GM18505 (cell line): Measurements from ENCODE around the gene TBCC.

Experiments used
- ATAC-seq: cut with Tn5 transposase; IDR thresholded peaks from one replicate; pipeline ENCODE4 v1.9.1; 2021; ENCODE audit not compliant: unreplicated experiment
- POLR2A ChIP-seq: IDR thresholded peaks from 4 replicates; pipeline ENCODE4 v1.6.1; 2011; ENCODE audit warnings: borderline replicate concordance; ENCODE audit not compliant: insufficient read depth, insufficient read length; ENCODE audit errors: extremely low read depth

TBCC gene, protein sequence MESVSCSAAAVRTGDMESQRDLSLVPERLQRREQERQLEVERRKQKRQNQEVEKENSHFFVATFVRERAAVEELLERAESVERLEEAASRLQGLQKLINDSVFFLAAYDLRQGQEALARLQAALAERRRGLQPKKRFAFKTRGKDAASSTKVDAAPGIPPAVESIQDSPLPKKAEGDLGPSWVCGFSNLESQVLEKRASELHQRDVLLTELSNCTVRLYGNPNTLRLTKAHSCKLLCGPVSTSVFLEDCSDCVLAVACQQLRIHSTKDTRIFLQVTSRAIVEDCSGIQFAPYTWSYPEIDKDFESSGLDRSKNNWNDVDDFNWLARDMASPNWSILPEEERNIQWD

DNA sequence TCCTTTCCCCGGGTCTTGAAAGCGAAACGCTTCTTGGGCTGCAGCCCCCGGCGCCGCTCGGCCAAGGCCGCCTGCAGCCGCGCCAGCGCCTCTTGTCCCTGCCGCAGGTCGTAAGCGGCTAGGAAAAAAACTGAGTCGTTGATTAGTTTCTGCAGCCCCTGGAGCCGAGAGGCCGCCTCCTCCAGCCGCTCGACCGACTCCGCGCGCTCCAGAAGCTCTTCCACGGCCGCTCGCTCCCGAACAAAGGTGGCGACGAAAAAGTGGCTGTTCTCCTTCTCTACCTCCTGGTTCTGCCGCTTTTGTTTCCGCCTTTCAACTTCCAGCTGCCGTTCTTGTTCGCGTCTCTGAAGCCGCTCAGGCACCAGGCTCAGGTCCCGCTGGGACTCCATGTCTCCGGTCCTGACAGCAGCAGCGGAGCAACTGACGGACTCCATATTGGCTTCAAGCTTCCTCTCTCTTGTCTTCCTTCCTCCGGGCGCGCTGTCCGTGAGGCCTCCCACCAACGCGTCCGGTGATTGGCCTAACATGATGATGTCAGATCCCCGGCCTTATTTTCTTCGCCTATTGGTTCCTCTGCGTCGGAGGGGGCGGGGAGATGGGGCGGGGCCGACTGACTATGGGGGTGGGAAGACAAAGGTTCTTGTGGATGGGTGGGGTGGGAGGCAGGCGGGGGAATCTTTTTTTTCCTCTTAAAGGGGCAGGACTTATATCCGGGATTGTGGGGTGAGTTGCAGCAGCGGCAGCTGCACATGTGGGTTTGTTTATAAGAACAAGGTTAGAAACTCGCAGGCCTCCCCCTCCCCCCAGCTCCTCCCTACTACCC, at the start of gene TBCC:
TSS of gene TBCC (minus strand) at position 464 of the 823 bp plus-strand sequence. CDS start at position 434, 30 bp downstream.
- peak; percentile 98 for TF ChIP-seq POLR2A
- peak; percentile 74 for ATAC-seq

DNA sequence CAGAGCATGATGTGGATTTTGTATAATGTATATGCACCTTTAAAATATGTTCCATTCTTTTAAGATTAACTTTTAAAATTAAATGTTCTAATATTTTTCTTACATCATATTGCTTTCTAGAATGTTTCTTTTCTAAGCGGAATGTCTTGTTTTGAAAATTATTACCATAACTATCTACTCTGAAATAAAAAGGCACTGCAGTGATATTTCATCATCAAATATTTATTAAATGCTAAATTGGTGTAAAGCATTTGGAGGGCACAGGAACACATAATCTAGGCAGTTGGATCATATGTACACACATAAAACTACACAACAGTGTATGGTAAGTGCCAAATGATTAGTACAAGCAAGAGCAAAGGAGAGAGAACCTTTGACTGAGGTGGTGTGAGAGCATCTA, 49.7 kb upstream of the TBCC start:
- ATAC-seq, result no peak
- TF ChIP-seq POLR2A, result no peak

DNA sequence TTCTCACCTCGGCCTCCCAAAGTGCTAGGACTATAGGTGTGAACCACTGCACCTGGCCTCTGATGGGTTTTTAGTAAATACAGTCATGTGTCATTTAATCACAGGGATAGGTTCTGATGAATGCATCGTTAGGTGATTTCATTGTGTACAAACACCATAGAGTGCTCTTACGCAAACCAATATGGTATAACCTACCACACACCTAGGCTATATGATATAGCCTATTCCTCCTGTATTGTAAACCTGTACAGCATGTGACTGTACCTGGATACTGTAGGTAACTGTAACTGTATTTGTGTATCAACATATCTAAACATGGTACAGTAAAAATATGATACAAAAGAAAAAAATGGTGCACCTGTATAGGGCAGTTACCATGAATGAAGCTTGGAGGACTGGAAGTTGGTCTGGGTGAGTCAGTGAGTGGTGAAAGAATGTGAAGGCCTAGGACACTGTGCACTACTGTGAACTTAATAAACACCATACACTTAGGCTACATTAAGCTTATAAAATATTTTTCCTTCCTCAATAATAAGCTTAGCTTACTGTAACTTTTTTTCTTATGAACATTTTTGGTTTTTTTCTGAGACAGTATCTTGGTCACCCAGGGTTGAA, 45.9 kb upstream of the TBCC start:
- TF ChIP-seq POLR2A, result no peak
- no peak for ATAC-seq

DNA sequence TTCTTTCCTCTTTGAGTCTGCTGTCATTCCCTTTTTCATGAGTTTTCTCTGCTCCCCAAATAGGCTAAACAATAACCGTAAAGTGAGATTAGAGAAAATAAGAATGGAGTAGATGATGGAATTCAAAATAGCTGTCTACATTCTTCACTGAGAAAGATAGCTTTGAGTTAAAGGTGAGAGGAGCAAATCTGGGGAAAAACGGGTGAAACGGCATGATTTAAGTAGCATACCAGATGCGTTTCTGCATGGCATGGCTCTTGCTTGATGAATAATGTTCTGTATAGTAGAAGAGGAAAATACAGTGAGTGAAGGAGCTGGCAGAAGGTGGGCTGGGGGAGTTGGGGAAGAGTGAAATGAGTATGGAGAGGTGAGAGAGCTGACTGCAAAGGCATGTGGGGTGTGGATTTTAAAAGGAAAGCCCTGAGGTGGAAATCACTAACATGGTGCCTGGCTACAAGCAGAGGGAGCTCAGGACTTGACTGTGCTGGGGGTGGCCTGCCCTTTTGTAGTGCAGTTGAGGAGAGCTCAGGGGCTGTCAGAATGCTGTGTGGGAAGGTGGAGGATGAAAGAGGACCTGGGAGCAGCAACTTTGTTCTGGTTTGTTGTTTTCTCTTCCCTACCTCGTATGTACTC, 44.8 kb upstream of the TBCC start:
- no peak for ATAC-seq
- no peak for TF ChIP-seq POLR2A

DNA sequence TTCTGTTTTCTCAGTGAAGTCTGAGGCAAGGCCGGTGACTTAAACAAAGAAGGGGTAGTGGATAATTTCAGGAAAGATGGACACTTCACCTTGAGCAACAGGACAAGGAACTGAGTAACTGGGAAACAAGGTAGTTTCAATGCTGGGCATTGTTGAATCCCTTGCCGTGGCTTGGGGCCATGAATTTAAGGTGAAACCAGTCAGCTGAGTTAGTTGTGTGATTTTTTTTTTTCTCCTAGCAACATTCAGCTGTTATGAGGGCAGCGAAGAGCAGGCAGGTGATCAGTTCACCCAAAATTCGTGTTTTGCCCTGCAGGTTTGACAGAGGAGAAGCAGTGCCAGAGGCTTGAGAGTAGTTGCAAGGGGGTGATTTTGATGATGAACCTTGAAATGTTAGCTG, 42.8 kb upstream of the TBCC start:
- no peak for ATAC-seq
- TF ChIP-seq POLR2A, result no peak

DNA sequence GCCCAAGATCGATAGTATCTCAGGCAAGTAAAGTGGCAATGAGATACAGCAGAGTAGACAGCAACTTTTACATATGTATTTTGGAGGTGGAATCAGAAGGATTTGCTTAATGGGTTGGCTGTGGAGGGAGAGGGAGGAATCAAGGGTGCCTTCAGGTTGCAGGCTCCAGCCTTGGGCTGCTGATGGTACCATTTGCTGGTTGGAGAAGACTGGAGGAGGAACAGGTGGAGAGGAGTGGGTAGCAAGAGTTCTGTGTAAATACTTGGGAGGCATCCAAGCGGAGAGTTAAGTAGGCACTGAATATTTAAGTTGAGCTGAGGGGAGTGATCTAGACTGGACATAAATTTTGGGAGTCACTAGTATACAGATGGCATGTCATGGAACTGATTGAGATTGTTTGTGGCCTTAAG, 41.2 kb upstream of the TBCC start:
- no peak for TF ChIP-seq POLR2A
- ATAC-seq, result no peak

DNA sequence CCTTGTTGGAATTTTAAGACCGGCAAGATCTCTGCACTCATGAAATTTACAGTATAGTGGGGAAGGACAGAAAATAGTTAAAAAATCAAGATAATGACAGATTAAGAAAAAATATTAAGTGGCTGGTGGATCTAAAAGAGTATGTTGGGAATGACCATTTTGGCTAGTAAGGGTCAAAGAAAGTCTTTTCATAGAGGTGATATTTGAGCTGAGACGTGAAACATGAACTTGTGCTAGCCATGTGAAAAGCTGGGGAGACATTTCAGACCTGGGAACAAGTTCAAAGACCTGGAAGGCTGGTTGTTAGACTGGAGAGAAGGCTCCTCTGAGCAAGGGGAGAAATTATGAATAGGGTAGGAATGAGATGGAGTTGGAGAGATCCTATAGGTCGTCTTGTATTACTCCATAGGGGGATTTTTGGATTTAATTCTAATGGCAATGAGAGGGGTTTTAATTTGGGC, 40.7 kb upstream of the TBCC start:
- TF ChIP-seq POLR2A, result no peak
- no peak for ATAC-seq

DNA sequence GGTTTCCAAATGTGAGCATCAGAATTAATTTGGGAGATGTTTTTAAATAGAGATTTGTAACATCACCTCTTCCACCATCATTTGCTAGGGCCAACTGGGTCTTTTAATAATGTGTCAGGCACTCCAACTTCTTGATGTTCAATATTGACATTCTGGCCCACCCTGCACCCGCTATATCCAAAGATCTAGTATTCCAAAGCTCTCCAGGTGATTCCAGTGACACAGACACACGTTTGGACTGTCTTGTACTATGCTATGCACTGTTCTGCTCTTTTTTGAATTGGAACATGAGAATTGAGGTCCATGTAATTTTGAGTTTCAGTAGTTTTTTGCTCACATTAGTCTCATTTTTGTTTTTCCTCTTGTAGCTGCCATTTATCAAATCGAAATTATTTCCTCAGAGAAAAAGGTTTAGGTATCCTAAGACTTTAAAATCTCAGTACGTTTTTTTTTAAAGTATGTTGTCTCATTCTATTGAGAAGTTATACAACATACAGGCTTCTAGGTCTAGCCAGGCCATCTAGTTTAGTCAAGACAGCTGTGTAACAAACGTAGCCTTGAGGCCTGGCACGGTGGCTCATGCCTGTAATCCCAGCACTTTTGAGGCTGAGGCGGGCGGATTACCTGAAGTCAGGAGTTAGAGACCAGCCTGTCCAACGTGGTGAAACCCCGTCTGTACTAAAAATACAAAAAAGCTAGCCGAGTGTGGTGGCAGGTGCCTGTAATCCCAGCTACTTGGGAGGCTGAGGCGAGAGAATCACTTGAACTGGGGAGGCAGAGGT, 39.0 kb upstream of the TBCC start:
- no peak for ATAC-seq
- no peak for TF ChIP-seq POLR2A

DNA sequence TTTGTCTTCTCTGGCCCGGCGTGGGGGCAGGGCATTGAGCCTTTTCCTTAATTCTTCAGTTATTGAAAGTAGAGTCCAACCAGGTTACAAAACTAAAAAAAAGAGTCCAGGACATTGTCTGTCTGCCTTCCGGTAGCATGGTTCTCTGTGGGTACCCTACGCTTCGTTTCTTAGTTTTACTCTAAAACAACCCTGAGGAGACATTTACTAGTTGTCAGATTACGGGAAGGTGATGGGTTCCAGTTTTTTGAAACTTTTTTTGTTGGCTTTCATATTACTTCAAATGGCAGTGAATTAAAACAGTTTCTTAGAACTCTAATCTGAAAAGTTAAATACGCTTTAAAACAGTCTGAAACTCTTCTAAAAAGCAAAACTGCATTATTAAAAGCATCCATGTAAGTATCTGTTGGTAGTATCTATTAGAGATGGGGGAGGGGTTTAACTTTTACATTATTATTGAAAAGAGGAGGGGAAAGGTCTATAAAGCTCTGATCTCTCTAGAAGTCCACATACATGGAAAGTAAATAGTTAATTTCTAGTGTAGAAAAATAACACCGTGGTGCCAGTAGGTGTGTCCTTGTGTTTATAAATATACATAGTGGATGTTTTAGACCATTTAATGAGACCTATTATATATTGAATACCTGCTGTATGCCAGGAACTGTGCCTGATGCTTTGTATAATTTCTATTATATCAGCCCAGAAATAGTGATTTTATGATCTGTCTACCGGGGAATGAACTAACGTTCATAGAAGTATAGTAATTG, 38.2 kb upstream of the TBCC start:
- TF ChIP-seq POLR2A, result no peak
- no peak for ATAC-seq

DNA sequence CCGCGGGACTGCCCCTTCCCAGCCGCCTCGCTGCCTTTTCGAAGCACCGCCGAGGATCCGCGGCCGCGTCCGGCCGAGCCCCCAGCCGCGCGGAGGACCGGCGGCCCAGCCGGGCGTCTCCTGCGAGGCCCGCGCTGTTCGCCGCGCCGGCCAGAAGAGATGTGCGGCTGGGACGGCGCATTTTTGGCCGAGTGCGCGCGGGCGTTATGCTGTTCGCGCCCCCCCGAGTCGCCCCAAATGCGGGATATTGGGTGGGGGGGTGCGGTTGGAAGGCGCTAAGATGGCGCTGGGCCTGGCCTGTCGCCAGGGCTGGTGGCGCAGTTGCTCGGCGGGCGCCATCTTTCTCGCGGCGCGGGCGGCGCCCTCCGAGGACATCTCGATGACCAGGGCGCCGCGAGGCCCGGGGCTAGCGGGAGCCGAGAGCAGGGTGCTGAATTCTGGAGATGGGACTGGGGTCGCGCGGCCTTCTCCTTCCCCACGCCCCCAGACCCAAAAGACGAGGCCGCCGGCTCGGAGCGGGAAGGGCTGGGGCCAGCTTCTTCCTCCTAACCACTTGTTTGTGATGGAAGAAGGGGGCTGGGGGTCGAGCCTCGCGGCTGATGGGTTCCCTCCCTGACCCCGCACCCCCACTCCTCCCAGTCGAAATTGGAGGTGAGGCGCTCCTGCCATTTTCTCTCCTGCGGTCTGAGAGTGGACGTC, 37.4 kb upstream of the TBCC start:
- peak; percentile 47 for ATAC-seq
- TF ChIP-seq POLR2A, result peak; percentile 78

DNA sequence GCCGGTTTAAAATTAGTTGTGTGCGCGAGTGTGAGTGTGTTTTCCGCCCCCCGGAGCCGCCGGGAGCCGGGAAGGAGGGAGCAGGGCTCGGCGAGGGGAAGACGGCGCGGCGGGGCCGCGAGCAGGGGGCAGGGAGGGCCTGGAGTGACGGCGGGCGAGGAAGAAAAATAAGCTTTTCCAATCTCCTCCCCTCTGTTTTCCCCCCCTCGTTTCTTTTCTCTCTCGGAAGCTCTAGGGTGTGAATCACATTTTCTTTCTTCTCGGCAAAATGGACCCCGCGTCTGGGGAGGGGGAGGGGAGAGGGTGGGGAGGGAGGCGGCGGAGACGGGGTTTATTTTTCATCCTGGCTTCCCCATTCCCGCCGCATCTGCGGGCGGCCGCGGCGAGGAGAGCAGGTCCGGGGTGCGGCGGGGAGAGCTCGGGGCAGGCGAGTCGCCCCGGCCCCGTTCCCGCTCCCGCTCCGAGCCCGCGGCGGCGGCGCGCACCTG, 36.8 kb upstream of the TBCC start:
- ATAC-seq, result peak; percentile 29
- TF ChIP-seq POLR2A, result peak; percentile 49
